ENCODE data around the gene ATP8B2.

ATP8B2 gene

GRCh38 chr1:154391086-154391770 lies 65.9 kb downstream of the ATP8B2 start:
- in situ Hi-C loops (cut with HindIII; ENCODE audit: low sequenced_read_pairs), result no loop called here

DNA sequence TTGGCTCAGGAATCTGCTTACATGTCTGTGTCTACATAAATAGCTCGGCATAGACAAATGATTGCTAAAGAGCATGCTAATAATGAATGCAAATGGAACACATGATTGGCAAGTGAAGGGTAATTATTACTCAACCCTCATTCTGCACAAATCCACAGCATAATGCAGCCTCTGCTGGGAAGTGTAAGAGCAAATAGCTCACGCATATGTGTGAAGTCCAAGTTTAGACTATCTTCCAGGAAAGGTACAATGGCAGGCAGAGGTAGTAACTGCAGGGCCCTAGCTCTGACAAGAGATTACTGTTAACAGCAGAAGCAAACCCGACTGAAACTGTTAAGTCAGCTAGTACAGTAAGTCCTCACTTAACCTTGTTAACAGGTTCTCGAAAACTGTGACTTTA lies 72.8 kb downstream of the ATP8B2 start:
- in situ Hi-C loops (cut with HindIII; ENCODE audit: low sequenced_read_pairs), result no loop called here

- in situ Hi-C loops (cut with HindIII; ENCODE audit: low sequenced_read_pairs), result no loop called here
These were observed 73.4 kb downstream of the ATP8B2 start for GRCh38 chr1:154398678-154399077.

DNA sequence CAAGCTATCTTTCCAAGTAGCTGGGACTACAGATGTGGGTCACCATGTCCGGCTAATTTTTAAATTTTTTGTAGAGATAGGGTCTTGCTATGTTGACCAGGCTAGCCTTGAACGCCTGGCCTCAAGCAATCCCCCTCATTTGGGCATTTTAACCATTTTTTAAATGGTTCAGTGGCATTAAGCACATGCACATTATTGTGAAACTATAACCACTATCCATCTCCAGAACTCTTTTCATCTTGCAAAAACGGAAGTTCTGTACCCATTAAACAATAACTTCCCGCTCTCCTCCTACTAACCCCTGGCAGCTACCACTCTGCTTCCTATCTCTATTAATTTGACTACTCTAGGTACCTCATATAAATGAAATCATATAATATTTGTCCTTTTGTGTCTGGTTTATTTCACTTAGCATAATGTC lies 75.1 kb downstream of the ATP8B2 start:
- in situ Hi-C loops (cut with HindIII; ENCODE audit: low sequenced_read_pairs), result no loop called here

Data from DLD1 (cell line).